ENCODE results near the gene ZSCAN25.

- no peak for TF ChIP-seq YY1 (IDR thresholded peaks at IDR 0.05; ENCODE audit: insufficient read depth, insufficient read length)
- TF ChIP-seq ZNF274 (IDR thresholded peaks at IDR 0.05; ENCODE audit: low read depth, low read length): no peak
Measured at GRCh38 chr7:99625961-99626360, 9.2 kb downstream of the ZSCAN25 start.
